Endothelial cell of umbilical vein (primary cell): ENCODE results near the gene SUMF1.

ENCODE experiments used
- CTCF ChIP-seq, 2 donors: IDR thresholded peaks; 1 replicate in 1 of 2; 2 replicates in 1 of 2; pipeline ENCODE4 v1.5.1; 2011; ENCODE audit warnings: low read length in 2 of 2, mild to moderate bottlenecking in 2 of 2, moderate library complexity in 2 of 2, control low read depth in 1 of 2, inconsistent platforms in 1 of 2, low read depth in 1 of 2; ENCODE audit not compliant: insufficient read depth in 1 of 2; ENCODE audit errors: extremely low read depth in 1 of 2
- EZH2 ChIP-seq: IDR thresholded peaks from 2 replicates; pipeline ENCODE4 v1.6.1; 2012; ENCODE audit warnings: borderline replicate concordance, low read depth, mild to moderate bottlenecking, moderate library complexity, low read length, inconsistent platforms; ENCODE audit not compliant: severe bottlenecking
- JUN ChIP-seq: IDR thresholded peaks from 2 replicates; pipeline ENCODE4 v1.6.1; 2011; ENCODE audit warnings: borderline replicate concordance, low read depth; ENCODE audit not compliant: insufficient read length, insufficient read depth
- MAX ChIP-seq: IDR thresholded peaks from 2 replicates; pipeline ENCODE4 v1.6.1; 2011; ENCODE audit not compliant: insufficient read depth, insufficient read length
- MYC ChIP-seq: IDR thresholded peaks from one replicate; pipeline ENCODE4 v1.6.1; 2011; ENCODE audit warnings: mild to moderate bottlenecking, low read depth, low read length

GRCh38 chr3:4340411-4341335 is 126.4 kb downstream of the SUMF1 start:
- no peak for TF ChIP-seq MYC
- TF ChIP-seq JUN = no peak
- no peak for TF ChIP-seq MAX
- TF ChIP-seq CTCF (IDR thresholded peaks at IDR 0.05; ENCODE audit: extremely low read depth in 1 of 2, insufficient read depth in 1 of 2, low read depth in 1 of 2, low read length in 2 of 2) = no peak
- TF ChIP-seq EZH2 = no peak
